GM11168 (cell line): ENCODE measurements around the gene ZNF682.
"Not testable (repeated sequence)": the region's sequence is repeated elsewhere in the genome, so short reads cannot be mapped to it uniquely, and the experiment has no call there.

Experiments used
- in situ Hi-C: fragments of 300-500 bp; cut with MboI; formaldehyde crosslinking; loops from one replicate; pipeline ENCODE4 v1.12.0; 2022; ENCODE audit warnings: low sequenced_read_pairs; ENCODE audit not compliant: unreplicated experiment

Gene ZNF682

DNA sequence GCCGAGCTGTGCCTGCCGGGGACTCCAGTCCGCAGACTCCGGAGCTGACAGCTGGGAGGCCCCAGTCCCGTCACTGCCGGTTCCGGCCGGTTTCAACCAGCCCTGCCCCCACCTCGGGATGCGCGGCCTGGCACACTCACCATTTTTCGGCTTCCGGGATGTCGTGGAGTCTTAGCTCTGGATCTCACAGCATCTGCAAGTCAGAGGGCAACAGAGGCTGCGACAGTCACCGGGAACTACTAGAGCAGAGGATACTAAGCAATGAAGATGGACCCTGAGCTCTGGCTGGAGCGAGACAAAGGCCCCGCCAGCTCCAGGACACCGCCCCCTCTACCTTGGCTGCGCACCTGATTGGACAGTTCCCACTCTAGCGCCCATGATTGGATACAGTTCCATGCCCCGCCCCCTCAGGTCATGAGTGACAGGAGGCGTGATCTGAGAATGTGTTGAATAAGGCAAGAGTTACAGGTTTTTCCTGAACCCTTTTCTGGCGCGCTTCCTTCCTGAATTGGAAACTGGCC, at the start of gene ZNF682:
Gene ZNF682, minus strand, starts transcription at position 303 of the 521 bp plus-strand sequence. Its CDS starts 160 bp downstream, at position 143.
- in situ Hi-C loops, result no loop called here

DNA sequence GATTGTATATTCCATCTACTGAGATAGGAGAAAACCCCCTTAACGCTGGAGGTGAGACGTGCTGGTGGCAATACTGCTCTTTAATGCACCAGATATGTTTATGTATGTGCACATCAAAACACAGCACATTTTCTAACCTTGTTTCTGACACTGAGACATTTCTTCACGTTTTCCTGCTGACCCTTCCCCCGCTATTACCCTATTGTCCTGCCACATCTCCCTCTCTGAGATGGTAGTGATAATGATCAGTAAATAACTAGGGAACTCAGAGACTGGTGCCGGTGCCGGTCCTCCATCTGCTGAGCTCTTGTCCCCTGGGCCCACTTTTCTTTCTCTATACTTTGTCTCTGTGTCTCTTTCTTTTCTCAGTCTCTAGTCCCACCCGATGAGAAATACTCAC, 43.6 kb upstream of the ZNF682 start:
- in situ Hi-C loops, result not testable (repeated sequence)

DNA sequence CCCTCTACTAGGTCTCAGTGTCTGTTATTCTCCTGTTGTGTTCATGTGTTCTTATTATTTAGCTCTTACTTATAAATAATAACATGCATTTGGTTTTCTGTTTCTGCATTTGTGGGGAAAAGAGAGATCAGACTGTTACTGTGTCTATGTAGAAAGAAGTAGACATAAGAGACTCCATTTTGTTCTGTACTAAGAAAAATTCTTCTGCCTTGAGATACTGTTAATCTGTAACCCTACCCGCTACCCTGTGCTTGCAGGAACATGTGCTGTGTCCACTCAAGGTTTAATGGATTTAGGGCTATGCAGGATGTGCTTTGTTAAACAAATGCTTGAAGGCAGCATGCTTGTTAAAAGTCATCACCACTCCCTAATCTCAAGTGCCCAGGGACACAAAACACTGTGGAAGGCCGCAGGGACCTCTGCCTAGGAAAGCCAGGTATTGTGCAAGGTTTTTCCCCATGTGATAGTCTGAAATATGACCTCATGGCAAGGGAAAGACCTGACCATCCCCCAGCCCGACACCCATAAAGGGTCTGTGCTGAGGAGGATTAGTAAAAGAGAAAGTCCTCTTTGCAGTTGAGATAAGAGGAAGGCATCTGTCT, 43.0 kb upstream of the ZNF682 start:
- in situ Hi-C loops, result not testable (repeated sequence)

DNA sequence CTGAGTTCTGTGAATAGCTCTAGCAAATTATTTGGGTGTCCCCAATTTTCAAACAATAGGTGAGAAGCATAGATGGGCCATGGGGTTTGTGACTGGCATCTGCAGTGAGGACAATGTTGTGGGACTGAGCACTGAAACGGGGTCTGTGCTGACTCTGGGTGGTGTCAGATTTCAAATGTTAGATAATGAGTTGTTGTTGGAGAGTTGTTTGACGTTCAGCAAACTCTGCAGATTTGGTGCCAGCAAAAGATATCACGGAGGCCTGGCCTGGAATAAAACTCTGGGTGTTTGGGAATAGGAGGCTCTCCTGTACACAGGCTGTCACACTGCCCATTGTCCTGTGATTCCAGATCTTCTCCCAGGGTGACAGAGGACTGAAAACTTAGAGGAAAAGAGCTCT, 41.4 kb upstream of the ZNF682 start:
- in situ Hi-C loops, result no loop called here

DNA sequence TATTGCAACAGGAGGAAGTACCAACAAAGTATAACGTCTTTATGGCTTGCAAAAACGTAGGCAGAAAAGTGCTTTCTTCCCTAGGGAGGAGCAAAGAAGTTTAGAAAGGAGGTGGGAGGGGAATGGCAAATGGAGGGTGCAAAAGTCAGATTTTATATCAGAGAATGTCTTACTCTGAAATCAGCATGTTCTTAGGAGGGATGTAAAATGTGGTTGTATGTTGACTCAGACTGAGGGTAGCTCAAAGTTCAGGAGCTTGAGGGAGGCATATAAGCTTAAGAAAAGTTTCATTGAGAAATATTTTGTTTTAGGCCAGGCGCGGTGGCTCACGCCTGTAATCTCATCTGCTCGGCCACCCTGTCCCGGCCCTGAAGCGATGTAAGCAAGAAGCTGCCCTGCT, 40.2 kb upstream of the ZNF682 start:
- in situ Hi-C loops, result no loop called here

DNA sequence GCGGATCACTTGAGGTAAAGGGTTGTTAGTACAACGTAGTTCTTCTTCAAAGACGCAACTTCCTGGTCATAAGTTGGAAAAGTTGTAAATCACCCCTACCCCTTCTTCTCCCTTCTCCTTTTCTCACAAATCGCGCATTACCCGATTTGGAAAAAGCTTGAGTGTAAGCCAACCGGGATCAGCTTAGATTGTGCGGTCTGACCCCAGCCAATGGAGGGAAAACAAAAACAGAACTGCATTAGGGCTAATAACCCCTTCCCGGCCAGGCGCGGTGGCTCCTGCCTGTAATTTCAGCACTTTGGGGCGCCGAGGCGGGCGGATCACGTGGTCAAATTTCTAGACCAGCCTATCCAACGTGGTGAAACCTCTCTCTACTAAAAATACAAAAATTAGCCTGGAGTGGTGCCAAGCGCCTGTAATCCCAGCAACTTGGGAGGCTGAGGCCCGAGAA, 39.3 kb upstream of the ZNF682 start:
- in situ Hi-C loops, result no loop called here

DNA sequence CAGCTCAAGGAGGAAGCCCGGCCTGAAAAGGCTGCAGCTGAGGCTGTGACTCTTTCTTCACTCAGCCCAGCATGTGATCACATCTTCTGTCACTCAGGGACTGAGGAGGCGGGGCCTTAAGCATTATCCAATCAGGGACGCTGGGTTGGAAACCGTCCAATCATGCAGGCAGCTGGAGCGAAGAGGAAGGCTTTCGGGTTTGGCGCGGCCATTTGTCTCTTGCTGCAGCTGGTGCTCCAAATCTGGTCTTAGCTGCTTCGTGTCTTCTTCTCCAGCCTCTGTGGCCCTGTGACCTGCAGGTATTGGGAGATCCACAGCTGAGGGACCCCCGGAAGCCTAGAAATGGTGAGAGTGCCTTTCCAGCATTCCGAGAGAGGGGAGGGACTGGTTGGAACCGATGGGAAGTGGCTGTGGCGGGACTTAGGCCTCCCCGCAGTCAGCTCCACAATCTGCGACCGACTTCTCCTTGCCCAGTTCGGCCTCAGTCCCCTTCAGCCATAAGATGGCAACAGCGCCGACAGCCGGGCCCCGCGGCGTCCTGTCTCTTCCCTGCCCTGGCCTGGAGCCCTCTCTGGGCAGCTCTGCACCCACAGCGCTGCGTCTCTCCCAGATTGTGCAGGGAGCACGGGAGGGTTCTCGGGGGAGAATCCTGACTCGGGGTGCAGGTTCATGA, 38.6 kb upstream of the ZNF682 start, which contains the start of gene ZNF90:
Gene ZNF90, plus strand, starts transcription at position 210 of the 673 bp plus-strand sequence. Its CDS starts 133 bp downstream, at position 343.
- in situ Hi-C loops, result no loop called here

DNA sequence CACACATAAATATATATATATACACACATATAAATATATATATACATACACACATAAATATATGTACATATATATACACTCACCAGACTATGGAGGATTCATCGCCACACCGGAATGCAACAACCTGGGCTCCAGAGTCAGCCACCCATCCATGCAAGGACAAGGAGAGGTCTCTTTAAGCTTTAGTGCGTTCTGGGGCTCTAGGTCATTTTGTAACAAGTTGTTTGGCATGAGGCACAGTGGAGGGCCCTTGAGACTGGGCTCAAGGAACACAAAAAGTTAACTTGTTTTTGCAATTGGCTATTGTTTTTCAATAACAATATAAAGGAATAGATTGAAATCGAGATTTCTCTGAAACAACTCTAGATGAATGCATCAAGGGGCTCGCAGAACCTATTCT, 33.6 kb upstream of the ZNF682 start:
- in situ Hi-C loops, result no loop called here

DNA sequence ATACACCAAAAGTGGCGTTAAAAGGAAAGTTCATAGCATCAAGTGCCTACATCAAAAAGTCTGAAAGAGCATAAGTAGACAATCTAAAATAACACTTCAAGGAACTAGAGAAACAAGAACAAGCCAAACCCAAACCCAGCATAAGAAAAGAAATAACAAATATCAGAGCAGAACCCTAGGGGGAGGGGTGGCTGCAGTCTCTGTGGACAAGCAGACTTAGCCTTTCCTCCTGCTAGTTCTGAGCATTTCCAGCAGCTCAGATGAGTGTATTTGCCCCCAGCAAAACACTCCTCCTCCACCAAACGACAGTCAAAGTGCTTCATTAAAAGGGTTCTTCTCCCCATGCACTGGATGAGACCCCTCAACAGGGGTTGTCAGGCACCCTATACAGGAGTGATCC, 31.4 kb upstream of the ZNF682 start:
- in situ Hi-C loops, result no loop called here

DNA sequence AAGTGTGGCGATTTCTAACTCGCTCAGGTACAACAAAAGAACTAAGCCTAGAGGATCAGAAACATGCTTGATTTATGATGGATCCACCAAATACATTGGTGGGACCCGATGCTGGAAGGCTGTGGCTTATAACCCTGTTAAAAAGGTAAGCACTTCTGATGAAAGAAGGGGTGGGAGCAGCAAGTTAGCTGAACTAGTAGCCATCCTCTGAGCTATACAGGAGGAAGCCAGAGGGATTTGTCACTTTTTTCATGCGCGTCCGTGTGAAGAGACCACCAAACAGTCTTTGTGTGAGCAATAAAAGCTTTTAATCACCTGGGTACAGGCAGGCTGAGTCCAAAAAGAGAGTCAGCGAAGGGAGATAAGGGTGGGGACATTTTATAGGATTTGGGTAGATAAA, 29.3 kb upstream of the ZNF682 start:
- in situ Hi-C loops, result not testable (repeated sequence)

DNA sequence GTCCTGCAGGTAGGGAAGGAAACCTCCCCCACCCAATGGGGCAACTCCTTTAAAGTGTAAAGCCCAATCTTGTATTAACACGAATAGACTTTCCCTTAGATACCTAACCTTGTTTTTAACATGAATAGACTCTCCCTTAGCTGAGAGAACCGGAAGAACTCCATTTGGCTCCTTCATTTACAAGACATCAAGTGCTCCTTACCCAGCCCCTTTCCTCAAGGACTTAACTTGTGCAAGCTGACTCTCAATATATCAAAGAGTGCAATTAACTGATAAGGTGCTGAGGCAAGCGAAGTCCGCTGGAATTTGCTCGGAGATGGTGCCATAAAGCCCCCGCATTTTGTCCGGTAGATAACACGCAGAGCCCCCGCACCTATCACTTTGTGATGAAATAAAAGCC, 28.6 kb upstream of the ZNF682 start:
- in situ Hi-C loops, result no loop called here

DNA sequence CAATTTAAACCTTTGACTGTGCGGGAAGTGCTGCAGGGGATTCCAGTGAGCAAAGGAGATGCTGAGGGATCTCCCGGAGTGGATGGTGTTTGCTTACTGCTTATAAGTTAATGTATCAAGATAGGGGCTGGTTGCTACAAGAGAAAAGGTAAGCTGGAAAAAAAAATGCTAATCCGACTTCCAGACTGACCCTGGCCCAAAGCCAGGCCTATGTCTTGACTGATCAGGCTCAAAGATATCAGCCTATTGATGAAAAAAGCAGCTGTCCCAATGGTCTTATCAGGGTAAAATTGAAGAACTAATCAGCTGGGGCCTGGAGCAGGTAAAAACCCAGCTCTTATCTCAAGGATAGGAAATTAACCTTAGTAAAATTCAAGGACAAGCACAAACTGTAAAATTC, 27.6 kb upstream of the ZNF682 start:
- in situ Hi-C loops, result no loop called here

DNA sequence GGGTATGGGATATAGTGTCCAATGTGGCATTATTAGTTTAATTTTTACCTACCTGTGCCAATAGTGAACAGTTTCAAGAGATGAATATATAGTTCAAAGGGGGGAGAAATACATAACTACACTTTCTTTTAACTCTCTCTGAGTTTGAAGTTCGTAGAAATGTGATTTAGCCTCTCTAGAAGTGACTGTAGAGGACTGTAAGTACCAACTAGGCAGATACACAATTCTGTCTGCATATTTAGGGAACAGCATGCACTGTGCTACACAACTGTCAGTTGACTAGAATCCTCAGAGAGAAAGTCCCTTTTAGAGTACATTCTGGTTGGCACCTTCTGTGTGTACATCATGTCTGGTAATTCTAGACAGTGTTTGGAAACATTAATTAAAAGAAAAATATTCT, 21.0 kb upstream of the ZNF682 start:
- in situ Hi-C loops, result no loop called here

DNA sequence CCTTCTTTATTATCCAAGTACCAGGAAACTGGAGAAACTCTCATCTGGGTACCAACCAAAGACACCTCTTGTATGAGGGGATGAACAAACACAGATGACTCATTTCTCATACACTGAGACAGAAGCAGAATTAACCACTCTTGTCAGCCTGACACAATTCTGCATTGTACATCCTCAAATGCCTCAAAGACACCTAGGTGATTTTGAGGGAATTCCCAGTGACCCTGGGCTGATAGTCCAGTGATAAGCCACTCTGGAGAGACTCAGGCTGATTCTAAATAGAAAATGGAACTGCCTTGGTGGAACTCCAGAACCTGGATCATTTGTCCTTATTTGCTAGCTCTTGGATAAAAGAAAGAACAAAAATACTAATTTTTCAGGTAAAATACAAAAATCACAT, 19.4 kb upstream of the ZNF682 start:
- in situ Hi-C loops, result not testable (repeated sequence)

DNA sequence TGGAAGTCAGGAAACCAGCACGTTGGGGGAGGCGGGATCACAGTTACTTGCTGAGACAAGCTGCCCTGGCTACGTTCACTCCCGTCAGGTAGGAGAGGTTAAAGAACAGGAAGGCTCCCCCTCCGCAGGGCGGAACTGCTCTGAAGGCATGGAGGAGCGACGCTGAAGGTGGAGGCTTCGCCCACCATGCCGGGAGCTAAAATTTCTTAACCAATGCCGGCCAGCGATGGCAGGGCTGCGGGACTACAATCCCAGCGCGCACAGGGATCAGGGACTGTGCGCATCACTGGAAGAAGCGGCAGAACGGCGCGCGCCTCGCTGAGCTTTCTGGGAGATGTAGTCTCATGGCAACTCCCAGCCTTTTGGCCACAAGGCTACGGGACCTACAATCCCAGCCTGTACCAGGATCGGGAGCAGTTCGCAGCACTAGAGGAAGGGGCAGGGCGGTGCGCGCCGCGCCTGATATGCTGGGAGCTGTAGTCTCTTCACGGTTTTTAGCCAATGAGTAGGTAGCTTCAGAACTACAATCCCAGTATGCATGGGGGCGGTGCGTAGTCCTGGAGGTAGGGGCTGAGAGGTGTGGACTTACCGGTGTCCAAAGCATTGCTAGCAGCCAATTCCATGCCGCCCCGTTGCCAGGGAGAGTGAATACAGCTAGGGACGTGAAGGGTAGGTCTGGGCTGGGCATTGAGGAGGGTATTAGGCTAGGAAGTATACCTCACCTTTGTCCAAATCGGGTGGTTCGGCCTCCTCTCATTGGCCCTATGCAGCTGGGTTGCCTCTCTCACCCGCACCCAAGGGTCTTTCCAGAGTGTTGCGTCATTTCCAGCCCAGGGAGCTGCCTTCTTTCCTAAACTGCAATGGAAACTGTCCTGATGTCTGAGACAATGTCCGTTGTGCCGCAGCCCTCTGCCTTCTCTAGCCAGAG, 12.8 kb upstream of the ZNF682 start:
- in situ Hi-C loops, result no loop called here

DNA sequence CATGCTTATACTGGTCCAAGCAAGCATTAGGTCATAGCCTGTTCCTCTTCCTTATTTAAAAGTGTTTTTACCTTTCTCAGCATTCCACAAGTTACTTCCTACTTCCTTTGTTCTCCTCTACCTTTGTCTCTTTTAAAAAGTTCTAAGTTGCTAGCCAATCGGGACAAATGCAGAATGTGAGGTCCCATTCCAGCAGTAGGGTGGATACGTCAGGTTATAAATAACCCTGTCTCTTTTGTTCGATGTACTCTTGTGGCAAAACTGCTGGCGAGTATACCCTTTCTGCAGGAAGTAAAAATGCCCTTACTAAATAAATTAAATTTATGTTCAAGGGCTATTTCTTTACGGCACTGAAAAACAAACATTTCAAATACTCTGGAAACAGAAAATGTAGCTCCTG, 6.4 kb upstream of the ZNF682 start:
- in situ Hi-C loops, result not testable (repeated sequence)

DNA sequence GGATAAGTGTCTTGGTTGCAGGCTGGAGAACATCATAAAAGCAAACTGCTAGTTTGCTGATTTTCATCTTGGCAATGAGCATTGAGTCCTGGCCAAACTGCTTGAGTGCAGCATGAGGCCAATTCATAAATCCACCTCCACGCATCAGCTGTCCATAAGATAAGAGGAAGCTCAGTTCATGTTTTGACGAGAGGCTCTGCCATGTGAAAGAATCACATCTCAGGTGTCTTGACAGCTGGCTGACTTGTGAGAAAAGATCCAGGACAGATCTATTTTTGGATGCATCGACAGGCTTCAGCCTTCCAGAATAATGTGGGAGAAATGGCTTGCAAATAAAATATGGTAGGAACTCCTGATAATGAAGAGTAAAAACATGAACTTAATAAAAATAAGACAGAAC, 5.4 kb upstream of the ZNF682 start:
- in situ Hi-C loops, result no loop called here

DNA sequence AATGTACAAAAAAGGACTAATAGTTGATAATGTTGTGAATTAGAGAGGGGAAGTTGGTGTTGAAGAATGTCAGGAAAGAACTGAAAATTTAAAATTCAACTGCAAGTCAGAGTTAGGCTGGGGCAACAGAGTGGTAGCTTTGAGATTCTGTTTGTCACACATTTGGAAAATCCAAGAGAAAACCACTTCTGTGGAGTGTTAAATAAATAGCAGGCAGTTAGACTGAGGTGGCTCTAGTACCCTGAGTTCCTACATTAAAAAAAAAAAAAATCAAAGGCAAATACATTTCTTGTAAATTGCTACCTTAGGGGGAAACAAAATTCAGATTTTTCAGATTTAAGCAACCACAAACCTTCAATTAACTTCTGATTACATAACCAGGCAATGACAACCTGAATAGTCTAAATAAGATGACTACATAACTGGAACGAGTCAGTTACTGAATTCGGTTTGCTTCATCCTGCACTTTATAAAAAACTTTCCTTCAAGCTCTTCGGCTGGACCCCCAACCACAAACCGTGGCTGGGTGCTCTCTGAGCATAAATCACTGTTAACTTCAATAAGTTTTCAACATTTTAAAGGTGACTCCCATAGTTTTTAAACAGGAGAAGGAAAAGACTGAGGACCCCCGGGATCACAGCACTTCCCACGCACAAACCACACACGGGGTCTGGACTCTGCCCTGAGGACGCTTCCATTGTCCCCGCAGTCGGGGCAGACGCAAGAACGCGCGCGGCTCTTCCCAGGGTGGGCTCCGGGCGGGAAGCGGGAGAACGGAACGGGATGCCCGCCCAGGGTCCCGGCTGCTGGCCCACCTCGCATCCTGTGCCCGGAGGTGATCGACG, 725 bp downstream of the ZNF682 start:
- in situ Hi-C loops, result no loop called here

DNA sequence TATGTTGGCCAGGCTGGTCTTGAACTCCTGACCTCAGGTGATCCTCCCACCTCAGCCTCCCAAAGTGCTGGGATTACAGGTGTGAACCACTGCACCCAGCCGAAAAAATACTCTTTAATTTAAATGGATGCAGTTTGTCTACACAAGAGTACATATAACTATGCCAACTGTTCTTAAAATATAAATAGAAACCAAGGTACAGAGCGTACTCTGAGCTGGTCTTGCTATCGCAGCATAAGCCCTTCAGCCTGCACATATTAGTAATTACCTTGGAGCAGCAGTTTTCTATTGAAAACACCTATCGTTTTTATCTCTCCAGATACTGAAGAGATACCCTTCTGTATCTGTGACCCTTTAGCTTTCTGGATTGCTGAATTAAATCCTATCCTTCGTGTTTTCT, 3.4 kb downstream of the ZNF682 start:
- in situ Hi-C loops, result no loop called here

DNA sequence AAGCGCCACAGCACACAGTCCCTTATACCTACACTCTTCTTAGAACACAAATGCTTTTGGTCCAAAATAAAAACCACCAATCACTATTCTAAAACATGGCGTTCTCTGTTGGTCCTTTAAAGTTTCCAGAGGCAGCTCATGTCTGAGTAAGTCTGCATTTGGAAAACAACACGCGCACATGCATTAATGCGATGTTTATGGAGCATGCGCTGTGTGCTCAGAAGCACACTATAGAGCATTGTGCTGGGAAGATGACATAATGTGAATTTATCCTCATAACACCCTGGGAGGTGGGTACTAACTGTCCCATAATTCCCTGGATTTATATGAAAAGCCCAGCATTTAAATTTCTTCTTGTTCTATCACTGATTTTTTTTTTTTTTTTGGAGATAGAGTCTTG, 10.7 kb downstream of the ZNF682 start:
- in situ Hi-C loops, result no loop called here
